Coronary artery (tissue), 2 donors: ENCODE results near the gene C16orf46.

Source experiments
- DNase-seq: peaks from one replicate; pipeline ENCODE4 v3.0.0-alpha.2; 2017; ENCODE audit warnings: low spot score
- H3K27ac ChIP-seq, 2 donors: fragments of 200-600 bp; sonication (generic); one replicate each; pipeline ENCODE4 v1.5.1; 2016 to 2019
- H3K4me3 ChIP-seq: fragments of 200-600 bp; sonication (generic); 2 replicates; pipeline ENCODE4 v1.5.1; 2016; ENCODE audit warnings: mild to moderate bottlenecking, moderate library complexity
- TF ChIP-seq, protein P1 (sequence below): fragments of 200-600 bp; sonication (generic); IDR thresholded peaks from one replicate; pipeline ENCODE4 v1.5.1; 2019; ENCODE audit warnings: antibody characterized with exemption

C16orf46 gene

DNA sequence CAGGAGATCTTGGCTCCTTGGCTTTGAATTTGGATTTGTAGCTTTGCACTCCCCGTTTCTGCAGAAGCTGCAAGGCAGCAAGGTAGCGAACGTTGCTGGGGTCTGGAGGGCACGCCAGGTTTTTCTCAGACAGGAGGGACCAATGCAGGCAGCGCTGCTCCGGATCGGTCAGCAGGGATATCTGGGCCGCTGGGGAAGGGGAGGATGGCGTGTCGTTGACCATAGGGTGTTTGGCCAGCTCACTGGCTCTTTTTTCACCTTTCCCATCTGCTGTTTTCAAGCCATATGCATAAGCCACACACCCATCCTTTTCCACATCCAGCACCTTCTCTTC is 15.8 kb downstream of the C16orf46 start:
- Histone ChIP-seq H3K27ac (no peak overlapping the region), H3K4me3 (no peak overlapping the region)
- no peak for DNase-seq
- TF ChIP-seq, protein P1, sequence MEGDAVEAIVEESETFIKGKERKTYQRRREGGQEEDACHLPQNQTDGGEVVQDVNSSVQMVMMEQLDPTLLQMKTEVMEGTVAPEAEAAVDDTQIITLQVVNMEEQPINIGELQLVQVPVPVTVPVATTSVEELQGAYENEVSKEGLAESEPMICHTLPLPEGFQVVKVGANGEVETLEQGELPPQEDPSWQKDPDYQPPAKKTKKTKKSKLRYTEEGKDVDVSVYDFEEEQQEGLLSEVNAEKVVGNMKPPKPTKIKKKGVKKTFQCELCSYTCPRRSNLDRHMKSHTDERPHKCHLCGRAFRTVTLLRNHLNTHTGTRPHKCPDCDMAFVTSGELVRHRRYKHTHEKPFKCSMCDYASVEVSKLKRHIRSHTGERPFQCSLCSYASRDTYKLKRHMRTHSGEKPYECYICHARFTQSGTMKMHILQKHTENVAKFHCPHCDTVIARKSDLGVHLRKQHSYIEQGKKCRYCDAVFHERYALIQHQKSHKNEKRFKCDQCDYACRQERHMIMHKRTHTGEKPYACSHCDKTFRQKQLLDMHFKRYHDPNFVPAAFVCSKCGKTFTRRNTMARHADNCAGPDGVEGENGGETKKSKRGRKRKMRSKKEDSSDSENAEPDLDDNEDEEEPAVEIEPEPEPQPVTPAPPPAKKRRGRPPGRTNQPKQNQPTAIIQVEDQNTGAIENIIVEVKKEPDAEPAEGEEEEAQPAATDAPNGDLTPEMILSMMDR, result no peak

DNA sequence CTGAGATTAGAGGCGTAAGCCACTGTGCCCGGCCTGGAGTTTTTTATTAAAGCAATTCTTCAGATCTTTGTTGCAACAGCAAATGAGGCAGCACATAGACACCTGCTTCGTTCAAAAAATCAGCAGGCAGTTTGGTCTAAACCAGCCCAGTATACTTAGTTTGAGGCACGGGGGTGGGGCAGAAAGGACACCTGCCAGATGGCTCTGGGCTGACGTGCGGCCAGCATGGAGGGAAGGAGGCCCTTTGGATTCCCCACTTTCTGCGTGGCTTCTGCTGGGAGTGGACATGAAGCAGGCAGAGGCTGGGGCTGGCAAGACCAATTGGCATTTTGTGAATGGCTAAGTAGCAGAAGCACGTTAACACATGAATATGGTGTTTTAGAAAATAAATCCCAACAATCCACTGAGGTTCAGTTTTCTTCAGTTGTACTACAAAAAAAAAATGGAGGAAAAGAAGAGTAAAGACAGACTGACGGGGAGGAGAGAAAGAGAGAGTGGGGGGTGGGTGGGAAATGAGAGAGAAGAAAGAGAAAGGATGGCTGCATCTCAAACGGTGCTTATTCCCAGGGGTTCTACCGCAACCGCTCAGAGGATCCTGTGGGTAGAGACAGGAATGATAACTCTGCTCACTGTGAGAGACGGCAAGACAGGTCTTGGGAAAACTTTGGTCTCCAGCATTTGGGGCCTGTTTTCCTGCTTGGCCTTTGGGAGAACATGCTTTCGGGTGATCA is 16.3 kb downstream of the C16orf46 start:
- DNase-seq, result no peak
- TF ChIP-seq, protein P1, result no peak
- Histone ChIP-seq H3K27ac (no peak overlapping the region), H3K4me3 (no peak overlapping the region)

DNA sequence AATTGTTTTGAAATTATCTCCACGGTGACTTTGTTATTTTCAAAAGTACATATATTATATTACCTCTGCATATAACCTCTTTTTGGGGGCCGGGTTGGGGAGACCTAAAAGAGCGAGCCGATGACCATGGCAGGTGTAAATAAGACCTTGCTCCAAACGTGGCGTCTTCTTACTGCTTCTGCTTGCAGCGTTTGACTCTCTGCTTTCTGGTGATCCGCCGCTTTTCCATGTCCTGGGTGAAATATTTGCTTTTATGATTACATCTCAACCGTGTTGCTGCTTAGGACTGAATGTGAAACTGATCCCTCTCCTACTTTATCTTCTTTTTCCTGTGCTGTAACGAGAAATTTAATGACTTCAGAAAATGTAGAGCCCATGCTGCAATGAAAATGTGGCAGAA is 23.3 kb downstream of the C16orf46 start:
- no peak for DNase-seq
- no peak overlapping the region for H3K4me3 ChIP-seq
- no peak overlapping the region for H3K27ac ChIP-seq
- TF ChIP-seq, protein P1, result no peak

DNA sequence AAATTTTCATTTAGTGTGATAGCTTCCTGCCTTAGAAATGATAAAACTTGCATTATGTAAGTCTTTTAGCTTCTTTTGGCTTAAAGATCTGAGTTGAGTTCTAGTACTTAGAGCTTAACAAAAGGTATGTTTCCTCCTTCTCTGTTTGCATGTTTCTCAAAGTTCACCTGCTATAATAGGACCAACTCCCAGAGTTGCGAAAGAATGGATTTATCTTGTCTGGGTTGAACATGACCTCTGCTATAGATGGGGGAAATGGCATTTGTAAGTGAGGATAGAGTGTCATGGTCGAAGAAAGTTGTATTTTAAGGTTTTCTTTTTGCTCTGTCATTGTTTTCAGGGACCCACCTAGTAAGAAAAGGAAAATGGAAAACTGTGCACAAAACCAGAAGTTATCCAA is 34.2 kb downstream of the C16orf46 start:
- DNase-seq, result no peak
- H3K4me3 ChIP-seq, result no peak overlapping the region
- TF ChIP-seq, protein P1, result no peak
- no peak overlapping the region for H3K27ac ChIP-seq

DNA sequence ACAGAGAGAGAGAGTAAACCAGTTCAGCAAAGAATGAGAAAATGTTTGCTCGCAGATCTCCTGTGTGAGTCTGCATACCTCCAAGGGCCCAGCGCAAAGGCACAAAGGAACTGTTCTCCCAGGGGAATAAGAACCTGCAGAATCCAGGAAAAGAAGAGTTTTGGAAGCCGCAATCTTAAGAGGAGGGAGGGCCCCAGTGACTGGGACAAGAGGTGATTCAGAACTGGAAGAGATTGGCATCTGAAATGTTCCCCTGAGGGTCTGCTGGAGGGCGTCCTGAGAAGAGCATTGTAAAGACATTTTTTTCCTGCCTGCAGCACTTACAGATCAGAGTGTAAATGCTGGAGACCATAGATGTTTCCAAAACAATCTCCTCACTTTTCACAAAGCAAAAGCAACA is 35.3 kb downstream of the C16orf46 start:
- no peak overlapping the region for H3K4me3 ChIP-seq
- DNase-seq, result no peak
- H3K27ac ChIP-seq, result no peak overlapping the region
- TF ChIP-seq, protein P1, result no peak

DNA sequence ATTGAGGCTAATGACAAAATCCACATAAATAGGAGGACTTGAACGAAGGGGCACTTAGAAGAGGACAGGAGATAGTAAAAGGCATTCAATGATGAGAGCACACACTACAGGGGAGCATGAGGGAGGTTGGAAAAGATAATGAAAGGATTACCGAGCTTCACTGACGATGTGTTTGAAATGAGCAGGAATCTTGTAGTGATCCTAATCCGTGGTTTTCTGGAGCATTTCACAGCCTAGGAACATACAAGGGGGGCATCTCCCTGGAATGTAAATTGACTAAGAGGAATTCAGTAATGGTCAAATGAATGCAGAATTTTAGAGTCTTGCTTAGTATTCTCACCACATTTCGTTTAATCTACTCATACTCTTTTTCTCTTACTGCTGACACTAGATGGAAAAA is 36.2 kb downstream of the C16orf46 start:
- Histone ChIP-seq H3K27ac (no peak overlapping the region), H3K4me3 (no peak overlapping the region)
- TF ChIP-seq, protein P1, result no peak
- DNase-seq, result no peak

DNA sequence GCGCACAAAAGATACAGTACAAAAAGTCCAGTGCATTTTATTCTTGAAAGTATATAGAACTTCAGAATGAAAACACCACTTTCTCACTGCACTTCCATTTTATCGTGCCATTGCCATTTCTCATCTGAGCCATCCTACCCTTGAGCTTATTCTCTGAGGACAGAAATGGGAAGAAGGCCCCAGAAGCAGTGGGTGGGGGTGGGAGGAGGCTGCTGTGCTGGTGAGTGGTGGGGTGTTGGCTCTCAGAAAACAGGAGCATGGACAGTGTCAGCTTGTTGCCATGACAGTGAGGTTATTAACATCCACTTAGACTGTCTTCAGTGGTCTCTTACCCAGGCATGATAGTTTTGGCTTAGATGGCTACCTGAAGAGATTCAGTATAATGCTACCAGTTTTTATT is 36.9 kb downstream of the C16orf46 start:
- no peak for DNase-seq
- Histone ChIP-seq H3K4me3 (no peak overlapping the region), H3K27ac (no peak overlapping the region)
- TF ChIP-seq, protein P1, result no peak
